NCI-H446 treated with DMSO at 0.1 percent for 48 hours (cell line): ENCODE results near the gene HES7.
"Not testable (repeated sequence)": the region's sequence is repeated elsewhere in the genome, so short reads cannot be mapped to it uniquely, and the experiment has no call there.

ENCODE experiments used
- DNase-seq: peaks from one replicate; lab custom pipeline; 2025; lab: John Stamatoyannopoulos, UW

HES7 gene

GRCh38 chr17:8100763-8101162 is 23.1 kb downstream of the HES7 start:
- no peak for DNase-seq

DNA sequence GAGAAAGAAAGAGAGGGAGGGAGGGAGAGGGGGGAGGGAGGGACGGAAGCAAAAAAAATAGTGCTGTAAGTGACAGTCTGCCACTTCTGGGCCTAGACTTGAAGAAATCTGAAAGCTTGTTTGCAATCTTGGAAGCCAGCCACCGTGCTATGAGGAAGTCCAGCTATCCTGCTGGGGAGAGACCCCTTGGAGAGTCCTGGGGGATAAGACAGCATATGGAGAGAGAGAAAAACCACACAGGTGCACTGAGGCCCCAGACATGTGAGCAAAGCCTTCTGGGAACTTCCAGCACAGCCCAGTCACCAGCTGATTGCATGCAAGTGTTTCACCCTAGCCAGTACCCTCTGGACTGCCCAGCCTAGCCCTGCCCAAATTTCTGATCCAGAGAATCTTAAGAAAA is 23.8 kb downstream of the HES7 start:
- DNase-seq = no peak

DNA sequence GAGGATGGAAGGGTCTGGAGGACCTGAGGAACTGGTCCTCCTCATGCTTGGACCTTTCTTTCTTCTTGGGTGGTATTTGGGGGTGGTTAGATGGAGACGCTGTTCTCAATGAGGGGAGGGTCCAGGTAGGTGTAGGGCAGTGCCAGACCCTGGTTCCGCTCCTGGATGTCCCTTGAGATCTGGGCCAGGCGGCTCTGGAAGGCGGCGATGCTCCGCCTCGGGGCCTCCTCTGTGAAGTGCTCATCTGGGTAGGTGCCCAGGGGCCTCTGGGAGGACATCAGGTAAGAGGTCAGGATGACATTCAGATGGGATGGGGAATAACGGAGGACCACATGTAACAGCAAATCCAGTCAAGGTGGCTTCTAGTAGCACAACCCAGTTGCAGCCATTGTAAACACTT is 27.4 kb downstream of the HES7 start:
- DNase-seq = no peak

DNA sequence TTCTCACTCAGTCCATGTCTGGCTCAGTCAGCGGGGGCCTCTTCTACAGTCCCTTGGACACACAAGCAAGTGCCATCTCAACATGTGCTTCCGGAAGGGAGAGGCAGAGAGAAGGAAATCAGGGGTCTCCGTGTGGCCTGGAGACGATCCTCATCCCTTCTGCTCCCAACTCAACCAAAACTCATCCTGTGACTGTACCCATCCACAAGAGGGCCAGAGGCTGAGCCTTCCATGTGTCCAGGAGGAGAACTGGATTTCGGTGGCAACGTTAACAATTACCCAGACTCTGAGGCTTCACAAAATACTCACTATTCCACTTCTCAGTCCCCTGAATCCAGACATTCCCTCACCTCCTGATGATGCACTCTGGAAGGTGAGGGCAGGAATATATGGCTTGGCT is 28.5 kb downstream of the HES7 start:
- DNase-seq = no peak

- DNase-seq = no peak
Observed at GRCh38 chr17:8091033-8091687, 32.7 kb downstream of the HES7 start.

- no peak for DNase-seq
Observed at GRCh38 chr17:8089728-8090127, 34.2 kb downstream of the HES7 start.

GRCh38 chr17:8087952-8088230 is 36.0 kb downstream of the HES7 start:
- no peak for DNase-seq

GRCh38 chr17:8087075-8087951 is 36.6 kb downstream of the HES7 start, which contains the start of gene ALOX12B:
TSS of gene ALOX12B (minus strand) at chr17:8087716. CDS start at chr17:8087442, 274 bp downstream.
- no peak for DNase-seq

- DNase-seq = no peak
Observed at GRCh38 chr17:8084250-8084649, 39.7 kb downstream of the HES7 start.

- DNase-seq = no peak
Observed at GRCh38 chr17:8082292-8082691, 41.6 kb downstream of the HES7 start.

- no peak for DNase-seq
Observed at GRCh38 chr17:8081876-8082275, 42.0 kb downstream of the HES7 start.

DNA sequence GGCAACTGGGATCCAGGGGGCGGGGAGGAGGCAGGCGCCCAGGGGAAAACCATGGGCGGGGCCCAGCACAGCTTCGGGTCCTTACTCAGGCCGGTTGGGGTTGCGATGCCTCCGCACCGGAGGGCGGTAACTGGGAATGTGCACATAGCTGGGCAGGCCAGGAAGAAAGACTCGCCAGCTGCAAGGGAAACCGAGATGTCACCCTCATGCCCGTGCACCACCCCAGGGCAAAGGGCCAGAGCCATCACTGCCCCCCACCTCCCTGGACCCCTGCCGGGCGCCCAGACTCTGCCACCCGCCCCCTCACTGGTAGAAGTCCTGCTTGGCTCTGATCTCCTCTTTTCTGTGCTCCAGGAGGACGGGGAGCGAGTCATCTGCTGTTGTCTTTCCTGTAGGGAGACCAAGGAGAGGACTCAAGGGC is 43.1 kb downstream of the HES7 start:
- no peak for DNase-seq

- DNase-seq = no peak
Observed at GRCh38 chr17:8080208-8080798, 43.6 kb downstream of the HES7 start.

GRCh38 chr17:8079291-8080207 is 44.4 kb downstream of the HES7 start:
- no peak for DNase-seq

DNA sequence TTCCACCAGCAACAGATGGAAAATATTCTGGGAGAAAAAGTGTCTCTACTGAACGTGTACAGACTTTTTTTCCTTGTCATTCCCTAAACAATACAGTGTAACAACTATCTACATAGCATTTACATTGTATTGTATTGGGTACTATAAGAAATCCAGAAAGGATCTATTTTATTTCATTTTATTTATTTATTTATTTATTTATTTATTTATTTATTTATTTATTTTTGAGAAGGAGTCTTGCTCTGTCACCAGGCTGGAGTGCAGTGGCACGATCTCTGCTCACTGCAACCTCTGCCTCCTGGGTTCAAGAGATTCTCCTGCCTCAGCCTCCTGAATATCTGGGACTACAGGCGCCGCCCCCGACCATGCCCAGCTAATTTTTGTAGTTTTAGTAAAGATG is 46.0 kb downstream of the HES7 start:
- not testable (repeated sequence) for DNase-seq

GRCh38 chr17:8076502-8077266 is 47.2 kb downstream of the HES7 start:
- no peak for DNase-seq

DNA sequence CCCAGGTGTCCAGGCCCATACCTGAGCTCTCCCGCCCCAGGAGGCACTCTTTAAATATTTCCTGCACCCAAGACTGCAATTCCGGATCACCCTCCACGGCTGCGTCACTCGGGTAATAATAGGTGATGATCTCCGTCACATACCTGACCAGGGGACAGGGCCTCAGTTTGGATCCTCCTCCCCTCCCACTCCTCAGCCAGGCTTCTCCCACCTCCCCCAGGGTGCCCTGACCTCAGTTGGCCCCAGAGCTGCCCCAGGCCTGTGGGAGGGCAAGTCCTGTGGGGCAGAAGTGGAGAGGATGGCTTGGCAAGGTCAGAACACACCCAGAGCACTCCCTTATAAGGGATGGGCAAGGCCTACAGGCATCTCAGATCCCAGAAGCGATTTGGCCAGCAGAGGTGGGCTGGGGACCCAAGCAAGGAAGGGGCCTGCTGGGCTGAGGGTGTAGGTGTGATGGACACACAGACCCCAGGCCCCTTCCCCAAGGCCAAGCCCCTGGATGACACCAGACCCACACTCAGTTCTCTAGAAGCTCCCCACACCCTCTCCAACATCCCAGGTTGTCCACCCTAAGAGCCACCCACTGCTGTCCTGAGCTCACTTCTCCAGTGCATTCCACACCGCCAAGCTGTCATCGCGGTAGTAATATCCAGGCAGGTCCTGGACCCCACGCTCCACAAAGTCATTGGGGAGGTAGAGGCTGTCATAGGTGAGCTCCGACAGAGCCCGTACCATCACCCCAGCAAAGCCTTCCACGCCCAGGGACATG is 48.1 kb downstream of the HES7 start:
- DNase-seq = no peak

DNA sequence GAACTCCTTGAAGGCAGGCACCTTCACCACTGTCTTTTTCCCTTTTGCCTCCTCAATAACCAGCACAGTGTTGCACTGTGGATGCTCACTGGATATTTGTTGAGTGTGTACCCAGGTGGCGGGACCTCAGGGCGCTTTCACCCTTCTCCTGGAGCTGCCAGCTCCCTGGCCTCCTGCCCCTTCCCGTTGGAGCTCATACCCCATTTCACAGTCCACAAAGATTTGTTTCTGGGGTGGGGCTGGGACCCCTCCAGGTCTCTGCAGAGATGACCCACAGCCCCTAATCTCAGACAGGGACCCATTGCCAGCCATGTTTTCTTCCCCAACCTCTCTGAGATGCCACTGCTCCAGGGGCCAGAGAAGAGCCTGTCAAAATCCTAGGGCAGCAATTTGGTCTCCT is 48.8 kb downstream of the HES7 start:
- DNase-seq = no peak

- no peak for DNase-seq
Observed at GRCh38 chr17:8074554-8074953, 49.4 kb downstream of the HES7 start.

GRCh38 chr17:8073627-8074484 is 50.0 kb downstream of the HES7 start:
- peak; percentile 18 for DNase-seq
